Measurements from ENCODE around the gene CRTC1.

CRTC1 gene

GRCh38 chr19:18763674-18764590 lies 80.5 kb downstream of the CRTC1 start:
- FAIRE-seq, result no peak

DNA sequence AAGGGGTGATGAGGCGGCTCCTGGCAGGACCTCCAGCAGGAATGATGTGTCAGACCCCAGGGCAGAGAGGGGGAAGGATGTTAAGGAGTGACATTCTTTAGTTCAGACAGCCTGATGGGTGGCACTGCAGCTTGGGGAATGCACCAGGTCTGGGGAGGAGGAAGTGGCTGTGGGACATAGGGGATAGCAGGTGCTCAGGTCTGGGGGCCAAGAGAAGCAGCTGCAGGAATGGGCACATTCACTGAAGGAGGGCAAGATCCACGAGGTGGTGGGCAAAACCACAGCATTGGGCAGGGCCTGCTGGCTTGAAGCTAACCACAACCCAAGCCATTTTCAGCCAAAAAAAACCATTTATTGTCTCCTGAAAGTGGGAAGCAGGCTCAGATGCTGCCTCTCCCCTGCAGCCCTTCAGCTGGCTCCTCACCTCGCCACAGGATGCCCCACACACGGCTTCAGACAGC lies 81.1 kb downstream of the CRTC1 start:
- FAIRE-seq (no peak), DNase-seq (ENCODE audit: extremely low spot score, insufficient read length, low read depth) (no peak)

More at GRCh38 chr19:18763674-18764590, 80.5 kb downstream of the CRTC1 start:
- no peak for DNase-seq (ENCODE audit: extremely low spot score, insufficient read length, low read depth)

- DNase-seq (ENCODE audit: extremely low spot score, insufficient read length, low read depth) (no peak), FAIRE-seq (no peak)
Measured at GRCh38 chr19:18765224-18765623, 81.7 kb downstream of the CRTC1 start.

DNA sequence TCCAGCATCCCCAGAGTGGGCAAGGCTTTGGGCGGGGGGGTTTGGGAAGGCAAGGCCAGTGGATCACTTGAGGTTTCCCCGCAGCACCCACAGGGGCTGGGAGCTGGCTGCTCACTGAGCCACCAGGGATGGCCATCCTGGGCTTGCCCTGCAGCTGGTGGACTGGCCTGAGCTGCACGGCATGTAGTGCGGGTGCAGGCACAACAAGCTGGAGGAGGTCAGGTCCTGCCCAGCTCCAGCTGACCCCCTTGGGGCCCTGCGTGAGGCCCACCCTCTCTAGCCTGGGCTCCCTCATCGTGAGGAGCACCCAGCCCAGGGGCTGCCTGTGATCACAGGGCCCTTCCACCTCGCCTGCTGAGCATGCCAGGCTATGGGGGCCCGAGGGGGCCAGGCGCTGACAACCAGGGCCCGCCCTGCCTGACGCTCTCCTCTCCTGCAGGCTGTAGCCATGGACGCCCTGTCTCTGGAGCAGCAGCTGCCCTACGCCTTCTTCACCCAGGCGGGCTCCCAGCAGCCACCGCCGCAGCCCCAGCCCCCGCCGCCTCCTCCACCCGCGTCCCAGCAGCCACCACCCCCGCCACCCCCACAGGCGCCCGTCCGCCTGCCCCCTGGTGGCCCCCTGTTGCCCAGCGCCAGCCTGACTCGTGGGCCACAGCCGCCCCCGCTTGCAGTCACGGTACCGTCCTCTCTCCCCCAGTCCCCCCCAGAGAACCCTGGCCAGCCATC lies 84.7 kb downstream of the CRTC1 start:
- FAIRE-seq (no peak), DNase-seq (ENCODE audit: extremely low spot score, insufficient read length, low read depth) (no peak)

GRCh38 chr19:18768997-18769891 lies 85.8 kb downstream of the CRTC1 start:
- DNase-seq (ENCODE audit: extremely low spot score, insufficient read length, low read depth) (no peak), FAIRE-seq (no peak)

GRCh38 chr19:18769989-18770528 lies 86.6 kb downstream of the CRTC1 start:
- FAIRE-seq (no peak), DNase-seq (ENCODE audit: extremely low spot score, insufficient read length, low read depth) (no peak)

- DNase-seq (ENCODE audit: extremely low spot score, insufficient read length, low read depth), result no peak
- no peak for FAIRE-seq
Measured at GRCh38 chr19:18770663-18771327, 87.3 kb downstream of the CRTC1 start.

DNA sequence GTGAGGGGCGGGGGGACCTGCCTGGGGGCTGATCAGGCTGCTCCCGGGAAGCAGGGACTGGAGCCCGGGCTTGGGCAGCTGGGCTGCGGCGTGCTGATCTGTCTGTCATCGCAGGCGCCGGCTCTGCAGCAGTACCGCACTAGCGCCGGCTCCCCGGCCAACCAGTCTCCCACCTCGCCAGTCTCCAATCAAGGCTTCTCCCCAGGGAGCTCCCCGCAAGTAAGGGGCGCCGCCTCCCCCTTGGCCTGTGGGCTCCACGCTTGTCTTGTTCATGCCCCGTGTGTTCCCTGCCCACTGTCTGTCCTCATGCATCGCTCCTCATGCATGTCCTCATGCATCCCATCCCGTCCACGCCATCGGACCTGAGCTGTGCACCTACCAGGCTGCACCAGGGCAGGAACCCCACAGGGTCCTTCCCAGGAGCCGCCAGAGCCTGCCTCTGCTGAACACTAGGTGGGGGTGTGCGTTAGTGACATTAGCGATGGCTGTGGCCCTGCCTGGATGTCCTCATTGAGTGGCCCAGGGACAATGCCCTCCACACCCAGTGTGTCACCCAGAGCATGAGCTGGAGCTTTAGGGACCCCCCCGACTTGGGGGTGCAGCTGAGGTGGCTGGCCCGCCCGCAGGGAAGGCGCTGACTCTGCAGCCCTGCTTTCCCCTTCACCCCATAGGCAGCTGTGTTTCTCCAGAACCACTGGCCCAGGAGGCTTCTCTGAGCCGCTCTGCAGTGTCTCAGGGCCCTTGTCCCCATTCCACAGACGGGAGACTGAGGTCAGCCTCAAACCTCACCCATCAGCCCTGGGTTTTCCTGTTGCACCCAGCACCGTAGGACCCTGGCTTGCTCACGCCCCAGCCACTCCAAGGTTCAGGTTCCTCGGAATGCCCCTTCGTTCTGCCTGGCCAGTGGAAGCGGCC lies 88.1 kb downstream of the CRTC1 start:
- no peak for FAIRE-seq
- DNase-seq (ENCODE audit: extremely low spot score, insufficient read length, low read depth), result no peak

GRCh38 chr19:18772620-18773587 lies 89.4 kb downstream of the CRTC1 start:
- DNase-seq (ENCODE audit: extremely low spot score, insufficient read length, low read depth) (no peak), FAIRE-seq (no peak)

GRCh38 chr19:18773682-18774081 lies 90.2 kb downstream of the CRTC1 start:
- FAIRE-seq (no peak), DNase-seq (ENCODE audit: extremely low spot score, insufficient read length, low read depth) (no peak)

DNA sequence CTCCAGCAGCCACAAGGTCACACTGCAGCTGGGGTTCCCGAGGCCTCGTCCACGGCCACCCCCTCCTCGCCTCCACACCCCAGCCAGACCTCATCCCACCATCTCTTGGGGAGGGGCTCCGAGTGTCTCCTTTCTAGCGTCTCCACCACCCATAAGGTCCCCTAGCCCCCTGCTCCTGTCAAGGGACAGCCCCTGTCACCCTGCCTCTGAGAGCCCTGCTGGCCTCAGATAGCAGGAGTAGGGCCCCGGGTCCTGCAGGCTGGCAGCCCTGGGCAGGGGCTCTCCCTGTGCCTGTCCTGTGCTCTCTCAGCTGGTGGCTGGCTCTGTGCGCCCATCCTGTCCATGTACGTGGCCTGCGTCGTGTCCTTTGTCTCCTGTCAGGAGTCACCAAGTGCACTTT lies 90.6 kb downstream of the CRTC1 start:
- FAIRE-seq (no peak), DNase-seq (ENCODE audit: extremely low spot score, insufficient read length, low read depth) (no peak)

GRCh38 chr19:18774782-18775444 lies 91.4 kb downstream of the CRTC1 start:
- no peak for DNase-seq (ENCODE audit: extremely low spot score, insufficient read length, low read depth)
- FAIRE-seq, result no peak

GRCh38 chr19:18775586-18776287 lies 92.3 kb downstream of the CRTC1 start:
- no peak for FAIRE-seq
- no peak for DNase-seq (ENCODE audit: extremely low spot score, insufficient read length, low read depth)

- FAIRE-seq (no peak), DNase-seq (ENCODE audit: extremely low spot score, insufficient read length, low read depth) (no peak)
Measured at GRCh38 chr19:18776288-18776594, 92.8 kb downstream of the CRTC1 start.

GRCh38 chr19:18776736-18777135 lies 93.3 kb downstream of the CRTC1 start:
- no peak for FAIRE-seq
- DNase-seq (ENCODE audit: extremely low spot score, insufficient read length, low read depth), result no peak

GRCh38 chr19:18777301-18778075 lies 94.0 kb downstream of the CRTC1 start:
- no peak for FAIRE-seq
- no peak for DNase-seq (ENCODE audit: extremely low spot score, insufficient read length, low read depth)

Data from GM18507 (cell line).